K562 (cell line): ENCODE measurements around the gene TMEM132C. TPM values are rescaled to one million over a fixed set of nuclear protein-coding genes. Genes with fewer than 3 reads are reported as not detected.

ENCODE experiments used
- ATAC-seq: fragments of 200-7000 bp; cut with Tn5 transposase; 3 replicates; pipeline ENCODE4 v1.9.1; 2020; ENCODE audit warnings: moderate library complexity
- BruUV-seq: library from RNA; stranded (reverse); fragments of 400-500 nt; replicated peaks from 2 replicates; lab custom pipeline; 2021; lab: Mats Ljungman, UMichigan
- CTCF ChIA-PET: fragments of 300-600 bp; formaldehyde crosslinking; extraction: SDS; loops from one replicate; lab custom pipeline; 2021; ENCODE audit warnings: low intra/inter-chr PET ratio; lab: Yijun Ruan, JAX
- POLR2A ChIA-PET: fragments of 300-600, 350-650 bp; sonication (Branson Sonifier 250); formaldehyde crosslinking; extraction: SDS; loops from one replicate; lab custom pipeline; 2021; ENCODE audit warnings: antibody characterized with exemption, inconsistent platforms; lab: Yijun Ruan, JAX
- DNase-seq, 4 experiments: peaks; one replicate each; pipeline versions ENCODE4 v3.0.0 to v3.0.0-alpha.2; 2011 to 2018; ENCODE audit warnings: low spot score in 3 of 4, mixed read lengths in 3 of 4; ENCODE audit errors: extremely low read depth in 1 of 4
- FAIRE-seq: peaks from 2 replicates; lab custom pipeline; 2011; peaks lifted over from hg19 to GRCh38; lab: Jason Lieb, UNC
- H2AFZ ChIP-seq: 2 replicates; pipeline ENCODE4 v1.6.0; 2011; ENCODE audit warnings: low read depth, low read length, control low read depth, inconsistent platforms
- H3K27ac ChIP-seq: fragments of 200-600 bp; 3 replicates; pipeline ENCODE4 v1.8.0; 2011; ENCODE audit warnings: low read depth, mild to moderate bottlenecking, control low read depth, inconsistent platforms, low read length, moderate library complexity, mixed read lengths; ENCODE audit errors: extremely low read depth
- H3K27me3 ChIP-seq, 2 experiments: fragments of 300-600 bp in 1 of 2; 2 replicates in 1 of 2; 3 replicates in 1 of 2; pipeline versions ENCODE4 v1.6.0 to v1.8.0; 2011; ENCODE audit warnings: inconsistent platforms in 2 of 2, low read length in 2 of 2, mild to moderate bottlenecking in 1 of 2, mixed read lengths in 1 of 2, moderate library complexity in 1 of 2; ENCODE audit not compliant: control insufficient read depth in 2 of 2, insufficient read depth in 2 of 2
- H3K36me3 ChIP-seq: fragments of 300-600 bp; 3 replicates; pipeline ENCODE4 v1.8.0; 2011; ENCODE audit warnings: mild to moderate bottlenecking, low read length, inconsistent platforms; ENCODE audit not compliant: control insufficient read depth, insufficient read depth
- H3K4me1 ChIP-seq, 2 experiments: fragments of 200-600 bp in 1 of 2; replicated peaks in 1 of 2; 2 replicates in 1 of 2; 3 replicates in 1 of 2; pipeline versions ENCODE4 v1.5.1 to v1.8.0; 2011; ENCODE audit warnings: inconsistent platforms in 2 of 2, low read length in 2 of 2, mild to moderate bottlenecking in 1 of 2, mixed read lengths in 1 of 2, moderate library complexity in 1 of 2; ENCODE audit not compliant: control insufficient read depth in 2 of 2, insufficient read depth in 2 of 2
- H3K4me2 ChIP-seq: 2 replicates; pipeline ENCODE4 v1.6.1; 2011; ENCODE audit warnings: low read length, control low read depth, inconsistent platforms, mixed read lengths; ENCODE audit not compliant: insufficient read depth
- H3K4me3 ChIP-seq: fragments of 200-600 bp; sonication (generic), shearing (Covaris generic); 2 replicates; pipeline ENCODE4 v1.5.1; 2016; ENCODE audit warnings: control low read depth, inconsistent platforms
- H3K79me2 ChIP-seq: fragments of 200-600 bp; 3 replicates; pipeline ENCODE4 v1.8.0; 2011; ENCODE audit warnings: low read length, inconsistent platforms; ENCODE audit not compliant: control insufficient read depth, insufficient read depth
- H3K9ac ChIP-seq, 2 experiments: 2 replicates each; pipeline versions ENCODE4 v1.6.0 to v1.6.1; 2011; ENCODE audit warnings: low read depth in 2 of 2, low read length in 2 of 2, control low read depth in 1 of 2, inconsistent platforms in 1 of 2, mild to moderate bottlenecking in 1 of 2, mixed read lengths in 1 of 2; ENCODE audit not compliant: insufficient read depth in 1 of 2
- H3K9me1 ChIP-seq: one replicate; pipeline ENCODE4 v1.6.0; 2011; ENCODE audit warnings: inconsistent platforms, mild to moderate bottlenecking, low read length, moderate library complexity; ENCODE audit not compliant: control insufficient read depth, insufficient read depth
- H3K9me3 ChIP-seq: replicated peaks from 2 replicates; pipeline ENCODE4 v1.5.1; 2011; ENCODE audit warnings: low read depth, low read length, inconsistent platforms; ENCODE audit not compliant: control insufficient read depth, insufficient read depth
- H4K20me1 ChIP-seq: replicated peaks from 2 replicates; pipeline ENCODE4 v1.6.1; 2011; ENCODE audit warnings: low read length, inconsistent platforms, mixed read lengths; ENCODE audit not compliant: control insufficient read depth, insufficient read depth
- CBX1 ChIP-seq: sonication (generic); IDR thresholded peaks from 2 replicates; pipeline ENCODE4 v1.6.1; 2016; ENCODE audit warnings: antibody characterized with exemption, low read depth, mild to moderate bottlenecking
- CTCF ChIP-seq, 3 experiments: IDR thresholded peaks in 2 of 3; conservative IDR thresholded peaks in 1 of 3; 2 replicates each; pipeline ENCODE4 v1.5.1; 2011 to 2012; ENCODE audit warnings: low read length in 3 of 3, mild to moderate bottlenecking in 3 of 3, control low read depth in 2 of 3, improper control_type of control experiment in 1 of 3, inconsistent platforms in 1 of 3, low read depth in 1 of 3, mixed read lengths in 1 of 3, moderate library complexity in 1 of 3; ENCODE audit not compliant: insufficient read depth in 2 of 3
- ETV1 ChIP-seq: fragments of 450-650 bp; conservative IDR thresholded peaks from 2 replicates; pipeline ENCODE4 v1.6.1; 2016; ENCODE audit warnings: missing genetic modification characterization, control low read depth, low read depth, missing compliant biosample characterization
- IFI16 ChIP-seq: fragments of 250-450 bp; sonication (Bioruptor Pico); IDR thresholded peaks from 2 replicates; pipeline ENCODE4 v2.1.2; 2022; ENCODE audit warnings: mild to moderate bottlenecking, inconsistent platforms
- MXD1 ChIP-seq: fragments of 250-450 bp; sonication (Bioruptor Pico); IDR thresholded peaks from 2 replicates; pipeline ENCODE4 v1.8.0; 2021; ENCODE audit warnings: borderline replicate concordance, mild to moderate bottlenecking, moderate library complexity; ENCODE audit not compliant: poor library complexity, severe bottlenecking
- RAD21 ChIP-seq, 2 experiments: fragments of 250-450 bp in 1 of 2; fragments of 450-650 bp in 1 of 2; sonication (Bioruptor Pico) in 1 of 2; formaldehyde crosslinking in 1 of 2; IDR thresholded peaks in 1 of 2; conservative IDR thresholded peaks in 1 of 2; 2 replicates each; pipeline versions ENCODE4 v1.4.0 to v1.8.0; 2020 to 2022; ENCODE audit warnings: mild to moderate bottlenecking in 2 of 2, moderate library complexity in 1 of 2
- SREBF2 ChIP-seq: sonication (generic); formaldehyde crosslinking; IDR thresholded peaks from 2 replicates; pipeline ENCODE4 v1.4.0; 2020; ENCODE audit warnings: mild to moderate bottlenecking, missing genetic modification reagents
- ZBTB5 ChIP-seq: fragments of 450-650 bp; IDR thresholded peaks from 2 replicates; pipeline ENCODE4 v1.6.1; 2017; ENCODE audit warnings: antibody characterized with exemption
- ZC3H8 ChIP-seq: fragments of 450-650 bp; IDR thresholded peaks from 2 replicates; pipeline ENCODE4 v1.6.1; 2017
- ZNF785 ChIP-seq: fragments of 250-450 bp; sonication (Bioruptor Pico); IDR thresholded peaks from 2 replicates; pipeline ENCODE4 v1.4.0; 2020; ENCODE audit warnings: mild to moderate bottlenecking
- WGBS: fragments of 100-300 bp; shearing (Covaris generic); methylation state at CpG from one replicate; pipeline ENCODE4 v1.1.6; 2016; ENCODE audit warnings: low coverage, mixed read lengths; ENCODE audit not compliant: insufficient coverage; ENCODE audit errors: missing lambda C conversion rate; 5-methylcytosine and 5-hydroxymethylcytosine counted together
- in situ Hi-C: fragments of 300-500 bp; cut with MboI; formaldehyde crosslinking; loops from 4 replicates; pipeline ENCODE4 v1.15.0; 2018; ENCODE audit warnings: inconsistent platforms, mixed read lengths
- intact Hi-C: fragments of 100-400 bp; cut with micrococcal nuclease; formaldehyde crosslinking; loops from 2 replicates; pipeline ENCODE4 v1.14.2; 2022
- polyA plus RNA-seq, 8 experiments: library from polyadenylated mRNA; depleted of rRNA in 4 of 8; stranded (reverse) in 5 of 8; unstranded in 3 of 8; fragments of >200 nt; fragmentation: Nextera tagmentation in 2 of 8; fragmentation: Illumina TruSeq in 1 of 8; extraction: Ambion mirVana in 2 of 8; extraction: Trizol in 1 of 8; gene quantifications; 2 replicates each; pipeline versions ENCODE4 v1.2.1 to v1.2.3, GENCODE V29; 2011 to 2014; ENCODE audit warnings: inconsistent platforms in 1 of 8, missing spikeins in 1 of 8
- total RNA-seq, 7 experiments: library from RNA; depleted of rRNA in 6 of 7; stranded (reverse); fragments of >200 nt in 6 of 7; fragmentation: Illumina TruSeq in 2 of 7; extraction: Trizol in 2 of 7; gene quantifications; 2 replicates each; pipeline versions ENCODE4 v1.2.1 to v1.2.3, GENCODE V29; 2011 to 2021; ENCODE audit warnings: low replicate concordance in 1 of 7

The TMEM132C gene
- total and polyA plus RNA-seq, 9 of the 15 experiments (the other 6 are each of a cell fraction or from before 2014, with no cell fraction given), result not detected

GRCh38 chr12:128613837-128614590 is 347.0 kb downstream of the TMEM132C start:
- H3K4me2 ChIP-seq, result no peak overlapping the region
- no peak overlapping the region for H3K27ac ChIP-seq
- no peak overlapping the region for H3K4me3 ChIP-seq
- H3K9ac ChIP-seq, result no peak overlapping the region
- intact Hi-C loops, result no loop called here
- H3K27me3 ChIP-seq, result no peaks in the 10 kb centered on the region; a peak in 1 of 5 replicates
- H3K4me1 ChIP-seq, result no peaks in the 10 kb centered on the region
- no peaks in the 10 kb centered on the region for H4K20me1 ChIP-seq
- no peaks in the 10 kb centered on the region for H3K36me3 ChIP-seq
- no TSS peak for BruUV-seq
- no peaks in the 10 kb centered on the region for H3K9me3 ChIP-seq
- FAIRE-seq, result no peak
- CTCF ChIA-PET, result interaction anchor here (0.6 kb wide), 1 partner anchor 47 kb away, joined by 3 read pairs; no protein-coding TSS in a partner anchor
- no peaks in the 10 kb centered on the region for H3K79me2 ChIP-seq
- H3K9me1 ChIP-seq, result no peaks in the 10 kb centered on the region
- in situ Hi-C loops, result no loop called here
- WGBS, result 0% methylated on average over 5 of the region's 6 CpGs
- no peak overlapping the region for H2AFZ ChIP-seq
- peak in 1 of 4 experiments; percentile 3 for DNase-seq
- TF ChIP-seq MXD1 (CRISPR knock-in tag), result no peak
- TF ChIP-seq IFI16 (CRISPR knock-in tag), result no peak
- no peak for TF ChIP-seq SREBF2 (CRISPR knock-in tag)
- no peak for TF ChIP-seq ETV1 (tag)
- TF ChIP-seq CBX1, result no peak
- TF ChIP-seq CTCF (IDR thresholded peaks at IDR 0.05 in 2 of 3, conservative IDR thresholded peaks at IDR 0.05 in 1 of 3; ENCODE audit: insufficient read depth in 2 of 3, low read depth in 1 of 3, low read length in 3 of 3), result peak; percentile 27 to 80 (median 46); a peak in 4 of 6 replicates
- no peak for TF ChIP-seq ZBTB5
- no peak for TF ChIP-seq ZNF785 (CRISPR knock-in tag)
- no peak for TF ChIP-seq ZC3H8
- 0 out of 4 replicates have a peak, but pooled peaks of 1 of the 2 experiments have one; percentile 9 for TF ChIP-seq RAD21 (CRISPR knock-in tag; conservative IDR thresholded peaks at IDR 0.05 in 1 of 2, IDR thresholded peaks at IDR 0.05 in 1 of 2)
- TF ChIP-seq, all 486 proteins: peak for 2
- no peak for ATAC-seq
- POLR2A ChIA-PET, result no interaction called here
